Measurements from ENCODE around the gene UBE3C.

UBE3C gene

GRCh38 chr7:157267516-157267915 is 128.8 kb downstream of the UBE3C start:
- no peak overlapping the region for H2AFZ ChIP-seq (ENCODE audit: low read depth, low read length)
- H2AK5ac ChIP-seq (ENCODE audit: low read length, severe bottlenecking): no peak overlapping the region
- H3K4ac ChIP-seq (ENCODE audit: low read depth in 1 of 2, low read length in 2 of 2): no peak overlapping the region
- H3K4me2 ChIP-seq (ENCODE audit: low read length, poor library complexity, severe bottlenecking): no peak overlapping the region
- no peak overlapping the region for H2BK15ac ChIP-seq (ENCODE audit: low read depth, poor library complexity, severe bottlenecking)
- WGBS: 99% methylated on average over 11 of the region's 13 CpGs
- no peaks in the 10 kb centered on the region for H3K9me3 ChIP-seq (ENCODE audit: control insufficient read depth, low read length)
- no peak overlapping the region for H3K9ac ChIP-seq (ENCODE audit: low read length)
- no peak overlapping the region for H3K23ac ChIP-seq (ENCODE audit: low read length in 2 of 2)
- no peaks in the 10 kb centered on the region for H3K27me3 ChIP-seq (ENCODE audit: control insufficient read depth in 1 of 2, insufficient read depth in 1 of 2, low read length in 2 of 2)
- peaks cover 16% of the 10 kb centered on the region for H3K79me1 ChIP-seq (replicated peaks; ENCODE audit: low read length, poor library complexity, severe bottlenecking)
- no peak for DNase-seq
- no peak overlapping the region for H2BK12ac ChIP-seq (ENCODE audit: low read length in 2 of 2)
- H2BK5ac ChIP-seq (ENCODE audit: low read depth, low read length, poor library complexity, severe bottlenecking): no peak overlapping the region
- peaks cover 54 to 74% of the 10 kb centered on the region in 2 experiments for H3K36me3 ChIP-seq (ENCODE audit: control insufficient read depth in 1 of 2, insufficient read depth in 2 of 2, low read depth in 1 of 2, low read length in 2 of 2)
- no peak overlapping the region for H3K18ac ChIP-seq (ENCODE audit: low read depth in 1 of 2, low read length in 2 of 2)
- no peak overlapping the region for H3K14ac ChIP-seq (ENCODE audit: low read length in 2 of 2)
- H2BK120ac ChIP-seq (ENCODE audit: low read depth, low read length): no peak overlapping the region
- no peak overlapping the region for H3K4me3 ChIP-seq (ENCODE audit: insufficient read depth in 1 of 2, low read depth in 1 of 2, low read length in 2 of 2)
- H3K4me1 ChIP-seq (ENCODE audit: control insufficient read depth, insufficient read depth, low read depth, low read length): peaks cover 7% of the 10 kb centered on the region
- H4K91ac ChIP-seq (ENCODE audit: low read length): no peak overlapping the region
- H4K8ac ChIP-seq (ENCODE audit: low read length): no peak overlapping the region
- H3K27ac ChIP-seq (ENCODE audit: low read length, poor library complexity, severe bottlenecking): no peak overlapping the region

GRCh38 chr7:157267956-157268355 is 129.2 kb downstream of the UBE3C start:
- H3K4me2 ChIP-seq (ENCODE audit: low read length, poor library complexity, severe bottlenecking): no peak overlapping the region
- H3K36me3 ChIP-seq (ENCODE audit: control insufficient read depth in 1 of 2, insufficient read depth in 2 of 2, low read depth in 1 of 2, low read length in 2 of 2): peaks cover 58 to 70% of the 10 kb centered on the region in 2 experiments

GRCh38 chr7:157268540-157268939 is 129.8 kb downstream of the UBE3C start:
- WGBS: 94% methylated on average over 13 of the region's 13 CpGs
- H3K4me2 ChIP-seq (ENCODE audit: low read length, poor library complexity, severe bottlenecking): no peak overlapping the region

More at GRCh38 chr7:157267956-157268355, 129.2 kb downstream of the UBE3C start:
- H3K4ac ChIP-seq (ENCODE audit: low read depth in 1 of 2, low read length in 2 of 2): no peak overlapping the region
- no peak overlapping the region for H3K27ac ChIP-seq (ENCODE audit: low read length, poor library complexity, severe bottlenecking)
- no peaks in the 10 kb centered on the region for H3K27me3 ChIP-seq (ENCODE audit: control insufficient read depth in 1 of 2, insufficient read depth in 1 of 2, low read length in 2 of 2)
- WGBS: 99% methylated on average over 5 of the region's 5 CpGs
- no peak overlapping the region for H4K91ac ChIP-seq (ENCODE audit: low read length)
- no peak overlapping the region for H2BK120ac ChIP-seq (ENCODE audit: low read depth, low read length)
- no peaks in the 10 kb centered on the region for H3K9me3 ChIP-seq (ENCODE audit: control insufficient read depth, low read length)
- peaks cover 16% of the 10 kb centered on the region for H3K79me1 ChIP-seq (replicated peaks; ENCODE audit: low read length, poor library complexity, severe bottlenecking)
- no peak overlapping the region for H3K9ac ChIP-seq (ENCODE audit: low read length)
- peaks cover 11% of the 10 kb centered on the region for H3K4me1 ChIP-seq (ENCODE audit: control insufficient read depth, insufficient read depth, low read depth, low read length)
- no peak overlapping the region for H3K18ac ChIP-seq (ENCODE audit: low read depth in 1 of 2, low read length in 2 of 2)
- H2AK5ac ChIP-seq (ENCODE audit: low read length, severe bottlenecking): no peak overlapping the region
- no peak overlapping the region for H2BK12ac ChIP-seq (ENCODE audit: low read length in 2 of 2)
- no peak overlapping the region for H3K23ac ChIP-seq (ENCODE audit: low read length in 2 of 2)
- no peak overlapping the region for H2BK15ac ChIP-seq (ENCODE audit: low read depth, poor library complexity, severe bottlenecking)
- no peak overlapping the region for H3K14ac ChIP-seq (ENCODE audit: low read length in 2 of 2)
- DNase-seq: no peak
- no peak overlapping the region for H3K4me3 ChIP-seq (ENCODE audit: insufficient read depth in 1 of 2, low read depth in 1 of 2, low read length in 2 of 2)
- no peak overlapping the region for H2BK5ac ChIP-seq (ENCODE audit: low read depth, low read length, poor library complexity, severe bottlenecking)
- H4K8ac ChIP-seq (ENCODE audit: low read length): no peak overlapping the region
- no peak overlapping the region for H2AFZ ChIP-seq (ENCODE audit: low read depth, low read length)

GRCh38 chr7:157269341-157270059 is 130.8 kb downstream of the UBE3C start:
- H4K91ac ChIP-seq (ENCODE audit: low read length): no peak overlapping the region
- H2BK12ac ChIP-seq (ENCODE audit: low read length in 2 of 2): no peak overlapping the region
- no peak for DNase-seq
- no peak overlapping the region for H3K4me2 ChIP-seq (ENCODE audit: low read length, poor library complexity, severe bottlenecking)
- no peak overlapping the region for H3K4ac ChIP-seq (ENCODE audit: low read depth in 1 of 2, low read length in 2 of 2)
- H2BK15ac ChIP-seq (ENCODE audit: low read depth, poor library complexity, severe bottlenecking): no peak overlapping the region
- H2BK120ac ChIP-seq (ENCODE audit: low read depth, low read length): no peak overlapping the region
- H3K9me3 ChIP-seq (ENCODE audit: control insufficient read depth, low read length): no peaks in the 10 kb centered on the region
- H3K18ac ChIP-seq (ENCODE audit: low read depth in 1 of 2, low read length in 2 of 2): no peak overlapping the region
- no peak overlapping the region for H3K14ac ChIP-seq (ENCODE audit: low read length in 2 of 2)
- no peak overlapping the region for H3K23ac ChIP-seq (ENCODE audit: low read length in 2 of 2)
- no peak overlapping the region for H3K27ac ChIP-seq (ENCODE audit: low read length, poor library complexity, severe bottlenecking)
- no peak overlapping the region for H2AK5ac ChIP-seq (ENCODE audit: low read length, severe bottlenecking)
- no peak overlapping the region for H3K9ac ChIP-seq (ENCODE audit: low read length)
- H3K4me3 ChIP-seq (ENCODE audit: insufficient read depth in 1 of 2, low read depth in 1 of 2, low read length in 2 of 2): no peak overlapping the region
- peak overlapping the region; percentile 21 for H4K8ac ChIP-seq (ENCODE audit: low read length)
- H2AFZ ChIP-seq (ENCODE audit: low read depth, low read length): no peak overlapping the region
- WGBS: 92% methylated on average over 16 of the region's 16 CpGs
- peaks cover 10% of the 10 kb centered on the region for H3K79me1 ChIP-seq (replicated peaks; ENCODE audit: low read length, poor library complexity, severe bottlenecking)
- no peak overlapping the region for H2BK5ac ChIP-seq (ENCODE audit: low read depth, low read length, poor library complexity, severe bottlenecking)
- H3K36me3 ChIP-seq (ENCODE audit: control insufficient read depth in 1 of 2, insufficient read depth in 2 of 2, low read depth in 1 of 2, low read length in 2 of 2): peaks cover 45 to 58% of the 10 kb centered on the region in 2 experiments
- no peaks in the 10 kb centered on the region for H3K27me3 ChIP-seq (ENCODE audit: control insufficient read depth in 1 of 2, insufficient read depth in 1 of 2, low read length in 2 of 2)
- peaks cover 15% of the 10 kb centered on the region for H3K4me1 ChIP-seq (ENCODE audit: control insufficient read depth, insufficient read depth, low read depth, low read length)

More at GRCh38 chr7:157268540-157268939, 129.8 kb downstream of the UBE3C start:
- no peak overlapping the region for H3K9ac ChIP-seq (ENCODE audit: low read length)
- no peak overlapping the region for H2AFZ ChIP-seq (ENCODE audit: low read depth, low read length)
- peaks cover 53 to 67% of the 10 kb centered on the region in 2 experiments for H3K36me3 ChIP-seq (ENCODE audit: control insufficient read depth in 1 of 2, insufficient read depth in 2 of 2, low read depth in 1 of 2, low read length in 2 of 2)
- no peak overlapping the region for H4K91ac ChIP-seq (ENCODE audit: low read length)
- no peak for DNase-seq
- H3K4ac ChIP-seq (ENCODE audit: low read depth in 1 of 2, low read length in 2 of 2): no peak overlapping the region
- no peak overlapping the region for H4K8ac ChIP-seq (ENCODE audit: low read length)
- H3K9me3 ChIP-seq (ENCODE audit: control insufficient read depth, low read length): no peaks in the 10 kb centered on the region
- no peak overlapping the region for H3K23ac ChIP-seq (ENCODE audit: low read length in 2 of 2)
- H3K27ac ChIP-seq (ENCODE audit: low read length, poor library complexity, severe bottlenecking): no peak overlapping the region
- H3K4me1 ChIP-seq (ENCODE audit: control insufficient read depth, insufficient read depth, low read depth, low read length): peaks cover 14% of the 10 kb centered on the region
- H2BK15ac ChIP-seq (ENCODE audit: low read depth, poor library complexity, severe bottlenecking): no peak overlapping the region
- H2BK5ac ChIP-seq (ENCODE audit: low read depth, low read length, poor library complexity, severe bottlenecking): no peak overlapping the region
- no peak overlapping the region for H2BK120ac ChIP-seq (ENCODE audit: low read depth, low read length)
- H3K27me3 ChIP-seq (ENCODE audit: control insufficient read depth in 1 of 2, insufficient read depth in 1 of 2, low read length in 2 of 2): no peaks in the 10 kb centered on the region
- H3K79me1 ChIP-seq (replicated peaks; ENCODE audit: low read length, poor library complexity, severe bottlenecking): peaks cover 14% of the 10 kb centered on the region
- H2AK5ac ChIP-seq (ENCODE audit: low read length, severe bottlenecking): no peak overlapping the region
- no peak overlapping the region for H2BK12ac ChIP-seq (ENCODE audit: low read length in 2 of 2)
- H3K14ac ChIP-seq (ENCODE audit: low read length in 2 of 2): no peak overlapping the region
- no peak overlapping the region for H3K4me3 ChIP-seq (ENCODE audit: insufficient read depth in 1 of 2, low read depth in 1 of 2, low read length in 2 of 2)
- no peak overlapping the region for H3K18ac ChIP-seq (ENCODE audit: low read depth in 1 of 2, low read length in 2 of 2)

Data from mesenchymal stem cell (in vitro differentiated cells and primary cell).